MM.1S (cell line): Measurements from ENCODE around the gene MACROD1.

ENCODE experiments used
- DNase-seq: peaks from one replicate; pipeline ENCODE4 v3.0.0-alpha.2; 2015
- H2AFZ ChIP-seq: fragments of 300-600 bp; sonication (generic); 2 replicates; pipeline ENCODE4 v1.6.0; 2016; ENCODE audit warnings: antibody characterized with exemption, low read length
- H3F3A ChIP-seq: fragments of 300-600 bp; sonication (generic); 2 replicates; pipeline ENCODE4 v1.6.1; 2016; ENCODE audit warnings: mild to moderate bottlenecking, antibody characterized with exemption, low read length, moderate library complexity, mixed read lengths; ENCODE audit not compliant: insufficient read depth
- H3K27ac ChIP-seq: fragments of 300-600 bp; sonication (generic); 2 replicates; pipeline ENCODE4 v1.5.1; 2016; ENCODE audit warnings: mild to moderate bottlenecking, low read length
- H3K27me3 ChIP-seq: fragments of 300-600 bp; sonication (generic); replicated peaks from 2 replicates; pipeline ENCODE4 v1.6.0; 2016; ENCODE audit warnings: low read length; ENCODE audit not compliant: insufficient read depth
- H3K36me3 ChIP-seq: fragments of 300-600 bp; sonication (generic); replicated peaks from 2 replicates; pipeline ENCODE4 v1.6.1; 2016; ENCODE audit warnings: mild to moderate bottlenecking, low read length, mixed read lengths; ENCODE audit not compliant: insufficient read depth
- H3K4me1 ChIP-seq: fragments of 300-600 bp; sonication (generic); 2 replicates; pipeline ENCODE4 v1.6.1; 2016; ENCODE audit warnings: low read length, mixed read lengths
- H3K4me2 ChIP-seq: fragments of 300-600 bp; sonication (generic); 2 replicates; pipeline ENCODE4 v1.6.0; 2016; ENCODE audit warnings: low read depth, low read length
- H3K4me3 ChIP-seq: fragments of 300-600 bp; sonication (generic); 2 replicates; pipeline ENCODE4 v1.5.1; 2016; ENCODE audit warnings: low read length, mixed read lengths
- H3K79me2 ChIP-seq: fragments of 300-600 bp; sonication (generic); 2 replicates; pipeline ENCODE4 v1.6.1; 2016; ENCODE audit warnings: mixed run types, low read length, mixed read lengths
- H3K9ac ChIP-seq: fragments of 300-600 bp; sonication (generic); 2 replicates; pipeline ENCODE4 v1.6.1; 2016; ENCODE audit warnings: low read length, mixed read lengths
- H3K9me2 ChIP-seq: fragments of 300-600 bp; sonication (generic); replicated peaks from 2 replicates; pipeline ENCODE4 v1.6.1; 2016; ENCODE audit warnings: mild to moderate bottlenecking, low read length, mixed read lengths; ENCODE audit not compliant: insufficient read depth
- H3K9me3 ChIP-seq: fragments of 300-600 bp; sonication (generic); replicated peaks from 2 replicates; pipeline ENCODE4 v1.6.1; 2016; ENCODE audit warnings: mild to moderate bottlenecking, low read length, mixed read lengths; ENCODE audit not compliant: insufficient read depth
- H4K20me1 ChIP-seq: fragments of 300-600 bp; sonication (generic); 2 replicates; pipeline ENCODE4 v1.6.1; 2016; ENCODE audit warnings: mild to moderate bottlenecking, low read length, moderate library complexity, mixed read lengths; ENCODE audit not compliant: insufficient read depth
- EZH2 ChIP-seq: fragments of 300-600 bp; sonication (generic); optimal IDR thresholded peaks from 2 replicates; pipeline ENCODE3; 2017; ENCODE audit warnings: low read depth, mild to moderate bottlenecking, antibody characterized with exemption, low read length, mixed read lengths
- EZH2phosphoT487 ChIP-seq: fragments of 300-600 bp; sonication (generic); IDR thresholded peaks from 2 replicates; pipeline ENCODE4 v1.6.1; 2018; ENCODE audit warnings: antibody characterized with exemption, low read length
- TF ChIP-seq, protein P1 (sequence below): fragments of 300-600 bp; sonication (generic); IDR thresholded peaks from 2 replicates; pipeline ENCODE4 v1.5.1; 2016; ENCODE audit warnings: antibody characterized with exemption, low read length, mixed read lengths

Gene MACROD1

DNA sequence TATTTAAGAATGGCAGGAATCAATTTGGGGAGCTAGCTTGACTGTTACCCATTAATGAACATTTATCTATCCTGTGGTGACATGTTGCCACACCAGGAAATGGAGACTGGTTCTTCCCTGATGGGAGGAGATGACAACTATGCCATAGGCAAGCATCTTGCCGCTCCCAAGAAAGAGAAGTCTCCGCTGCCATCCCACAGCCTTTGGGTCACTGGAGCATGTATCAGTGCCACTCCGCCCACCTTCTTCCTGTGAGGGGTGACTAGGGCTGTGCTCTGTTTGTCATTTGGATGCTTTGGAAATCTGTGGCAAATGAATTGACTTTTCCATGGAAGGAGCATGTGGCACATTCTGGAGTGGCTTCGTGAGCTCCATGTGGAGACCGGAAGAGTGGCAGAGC, 26.5 kb upstream of the MACROD1 start:
- Histone ChIP-seq H3K4me1 (peaks cover 14% of the 10 kb centered on the region), H3F3A (peaks cover 22% of the 10 kb centered on the region), H2AFZ (no peak overlapping the region), H4K20me1 (peaks cover 8% of the 10 kb centered on the region; the same call in 1 of the 2 replicates), H3K27ac (no peak overlapping the region), H3K4me3 (no peak overlapping the region), H3K9me2 (no peaks in the 10 kb centered on the region), H3K9ac (no peak overlapping the region), H3K36me3 (peaks cover 37% of the 10 kb centered on the region), H3K79me2 (peaks cover 25% of the 10 kb centered on the region), H3K4me2 (no peak overlapping the region), H3K9me3 (no peaks in the 10 kb centered on the region), H3K27me3 (no peaks in the 10 kb centered on the region)
- TF ChIP-seq EZH2 (no peak), EZH2phosphoT487 (no peak)
- TF ChIP-seq, protein P1, sequence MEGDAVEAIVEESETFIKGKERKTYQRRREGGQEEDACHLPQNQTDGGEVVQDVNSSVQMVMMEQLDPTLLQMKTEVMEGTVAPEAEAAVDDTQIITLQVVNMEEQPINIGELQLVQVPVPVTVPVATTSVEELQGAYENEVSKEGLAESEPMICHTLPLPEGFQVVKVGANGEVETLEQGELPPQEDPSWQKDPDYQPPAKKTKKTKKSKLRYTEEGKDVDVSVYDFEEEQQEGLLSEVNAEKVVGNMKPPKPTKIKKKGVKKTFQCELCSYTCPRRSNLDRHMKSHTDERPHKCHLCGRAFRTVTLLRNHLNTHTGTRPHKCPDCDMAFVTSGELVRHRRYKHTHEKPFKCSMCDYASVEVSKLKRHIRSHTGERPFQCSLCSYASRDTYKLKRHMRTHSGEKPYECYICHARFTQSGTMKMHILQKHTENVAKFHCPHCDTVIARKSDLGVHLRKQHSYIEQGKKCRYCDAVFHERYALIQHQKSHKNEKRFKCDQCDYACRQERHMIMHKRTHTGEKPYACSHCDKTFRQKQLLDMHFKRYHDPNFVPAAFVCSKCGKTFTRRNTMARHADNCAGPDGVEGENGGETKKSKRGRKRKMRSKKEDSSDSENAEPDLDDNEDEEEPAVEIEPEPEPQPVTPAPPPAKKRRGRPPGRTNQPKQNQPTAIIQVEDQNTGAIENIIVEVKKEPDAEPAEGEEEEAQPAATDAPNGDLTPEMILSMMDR = no peak
- DNase-seq = no peak

DNA sequence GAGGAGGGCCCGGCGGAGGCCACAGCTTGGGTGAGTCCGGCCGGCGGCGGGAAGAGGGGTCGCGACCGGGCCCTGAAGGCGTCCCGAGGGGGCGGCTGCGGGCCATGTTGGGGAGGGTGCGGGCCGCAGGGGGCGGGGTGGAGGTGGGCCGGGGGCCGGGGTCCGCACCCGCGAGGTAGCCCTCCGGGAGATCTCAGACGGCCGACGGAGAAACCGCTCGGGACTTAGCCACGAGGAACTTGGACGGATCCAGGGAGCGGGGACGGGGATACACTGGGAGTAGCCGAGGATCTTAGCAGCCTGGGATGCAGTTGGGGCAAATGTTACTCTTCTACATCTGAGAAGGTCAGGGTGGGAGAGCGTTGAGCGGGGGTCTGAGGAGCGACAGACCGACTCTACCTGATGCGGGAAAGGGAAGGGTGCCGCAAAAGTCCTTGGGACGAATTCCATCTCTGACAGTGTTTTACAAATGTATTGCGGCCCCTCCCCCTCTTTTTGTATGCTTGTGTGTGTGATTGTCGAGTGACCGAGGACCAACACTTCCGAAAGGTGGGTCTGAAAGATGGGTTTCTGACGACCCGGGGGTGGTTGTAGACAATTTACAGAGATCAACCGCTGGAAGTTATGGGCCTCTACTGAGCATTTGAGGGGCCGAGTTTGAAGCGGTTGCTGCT, 20.7 kb upstream of the MACROD1 start:
- H3K9ac ChIP-seq = no peak overlapping the region
- peaks cover 25% of the 10 kb centered on the region for H3K4me1 ChIP-seq
- no peak overlapping the region for H3K27ac ChIP-seq
- no peaks in the 10 kb centered on the region; the same call in 1 of the 2 replicates for H4K20me1 ChIP-seq
- peak; percentile 27 for DNase-seq
- no peaks in the 10 kb centered on the region for H3K27me3 ChIP-seq
- peaks cover 21% of the 10 kb centered on the region for H3K79me2 ChIP-seq
- H3K9me2 ChIP-seq = no peaks in the 10 kb centered on the region
- no peaks in the 10 kb centered on the region for H3K9me3 ChIP-seq
- H3F3A ChIP-seq = peaks cover 39% of the 10 kb centered on the region
- H3K4me3 ChIP-seq = no peak overlapping the region
- TF ChIP-seq, protein P1 = no peak
- TF ChIP-seq EZH2phosphoT487 (no peak), EZH2 (no peak)
- H2AFZ ChIP-seq = no peak overlapping the region
- H3K4me2 ChIP-seq = no peak overlapping the region
- no peaks in the 10 kb centered on the region for H3K36me3 ChIP-seq

GRCh38 chr11:64185693-64186491, 20.0 kb upstream of the MACROD1 start, which contains the start of gene STIP1:
STIP1 (plus strand) TSS chr11:64186171; CDS start chr11:64186262, 91 bp downstream.
- Histone ChIP-seq H3K27me3 (no peaks in the 10 kb centered on the region), H3K4me1 (peaks cover 28% of the 10 kb centered on the region), H3K27ac (peak within 1 kb of the TSS; percentile 73), H3K9me3 (no peaks in the 10 kb centered on the region), H2AFZ (peak within 1 kb of the TSS; percentile 63), H3F3A (peaks cover 44% of the 10 kb centered on the region), H3K4me2 (peak within 1 kb of the TSS; percentile 75), H3K4me3 (peak within 1 kb of the TSS; percentile 79), H4K20me1 (no peaks in the 10 kb centered on the region; the same call in 1 of the 2 replicates), H3K36me3 (no peaks in the 10 kb centered on the region), H3K79me2 (peaks cover 21% of the 10 kb centered on the region), H3K9ac (peak within 1 kb of the TSS; percentile 71), H3K9me2 (no peaks in the 10 kb centered on the region)
- DNase-seq = peak; percentile 100
- TF ChIP-seq EZH2 = no peak
- TF ChIP-seq, protein P1 = peak; percentile 38
